ENCODE data around the gene C19orf81.
A peak's percentile ranks its signal among the peaks of the same experiment; 100 is the strongest.

Gene C19orf81

DNA sequence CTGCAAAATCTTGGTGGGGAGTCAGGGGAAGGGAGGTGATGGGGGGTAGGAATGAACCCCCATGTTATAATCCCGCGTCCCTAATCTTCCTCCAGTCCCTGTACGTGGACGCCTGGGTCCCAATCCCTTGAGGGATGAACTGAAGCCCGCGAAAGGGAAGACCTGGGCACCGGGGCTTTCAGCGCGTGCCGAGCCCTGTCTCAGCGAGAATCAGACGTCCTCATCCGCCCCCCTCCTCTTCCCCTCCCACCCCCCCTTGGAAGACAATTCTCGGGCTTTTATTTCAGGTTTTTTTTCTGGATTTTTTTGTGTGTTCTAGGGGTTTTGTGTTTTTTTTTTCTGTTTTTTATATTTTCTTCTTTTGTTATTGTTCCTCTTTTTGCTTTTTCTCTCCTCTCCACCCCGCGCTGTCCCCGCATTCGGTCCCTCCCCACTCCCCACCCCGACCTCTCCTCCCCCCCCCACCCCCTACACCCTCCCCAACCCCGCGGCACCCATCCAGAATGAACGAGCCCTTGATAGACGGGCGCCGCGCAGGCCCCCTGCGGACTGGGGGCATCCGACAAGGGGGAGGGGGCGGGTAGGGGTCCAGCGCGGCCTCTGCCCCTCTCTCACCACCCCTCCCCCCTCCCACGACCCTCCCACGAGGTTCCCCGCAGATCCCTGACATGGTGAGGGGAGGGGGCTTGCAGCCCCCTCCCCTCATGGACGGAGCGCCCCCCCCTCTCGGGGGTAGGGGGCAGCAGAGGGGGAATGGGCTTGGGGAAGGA lies 10.3 kb downstream of the C19orf81 start:
- FAIRE-seq, result no peak

DNA sequence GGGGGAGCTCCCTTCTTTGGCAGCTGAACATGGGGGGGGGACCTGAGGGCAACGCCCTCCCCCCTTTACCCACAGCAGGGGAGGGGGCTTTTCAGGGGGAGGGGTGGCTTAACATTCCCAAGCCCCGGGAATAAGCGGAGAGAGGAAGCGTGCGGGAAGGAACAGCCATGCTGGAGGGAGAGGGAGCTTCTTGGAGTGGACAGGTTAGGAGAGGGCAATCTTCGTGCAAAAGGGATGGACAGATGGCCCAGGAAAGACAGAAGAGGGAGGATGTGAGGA lies 10.8 kb downstream of the C19orf81 start:
- FAIRE-seq, result no peak

DNA sequence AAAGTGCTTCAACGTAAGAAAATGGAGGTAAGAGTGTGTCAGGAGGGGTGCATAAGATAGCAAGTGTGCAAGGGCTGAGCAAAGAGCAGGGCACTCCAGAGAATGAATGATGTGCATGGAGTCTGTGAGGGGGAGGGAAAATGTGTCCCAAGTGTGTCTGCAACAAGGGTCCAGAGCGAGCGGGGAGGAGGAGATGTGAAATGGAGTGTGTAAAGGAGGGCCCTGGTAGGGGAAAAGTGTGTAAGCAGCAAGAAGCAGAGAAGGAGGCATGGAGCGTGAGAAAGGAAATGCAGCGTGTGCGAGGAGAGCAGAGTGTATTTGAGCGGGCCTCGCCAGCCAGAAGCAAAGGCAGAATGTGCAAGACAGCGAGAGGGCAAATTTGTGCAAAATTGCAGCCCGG lies 11.8 kb downstream of the C19orf81 start:
- no peak for FAIRE-seq

DNA sequence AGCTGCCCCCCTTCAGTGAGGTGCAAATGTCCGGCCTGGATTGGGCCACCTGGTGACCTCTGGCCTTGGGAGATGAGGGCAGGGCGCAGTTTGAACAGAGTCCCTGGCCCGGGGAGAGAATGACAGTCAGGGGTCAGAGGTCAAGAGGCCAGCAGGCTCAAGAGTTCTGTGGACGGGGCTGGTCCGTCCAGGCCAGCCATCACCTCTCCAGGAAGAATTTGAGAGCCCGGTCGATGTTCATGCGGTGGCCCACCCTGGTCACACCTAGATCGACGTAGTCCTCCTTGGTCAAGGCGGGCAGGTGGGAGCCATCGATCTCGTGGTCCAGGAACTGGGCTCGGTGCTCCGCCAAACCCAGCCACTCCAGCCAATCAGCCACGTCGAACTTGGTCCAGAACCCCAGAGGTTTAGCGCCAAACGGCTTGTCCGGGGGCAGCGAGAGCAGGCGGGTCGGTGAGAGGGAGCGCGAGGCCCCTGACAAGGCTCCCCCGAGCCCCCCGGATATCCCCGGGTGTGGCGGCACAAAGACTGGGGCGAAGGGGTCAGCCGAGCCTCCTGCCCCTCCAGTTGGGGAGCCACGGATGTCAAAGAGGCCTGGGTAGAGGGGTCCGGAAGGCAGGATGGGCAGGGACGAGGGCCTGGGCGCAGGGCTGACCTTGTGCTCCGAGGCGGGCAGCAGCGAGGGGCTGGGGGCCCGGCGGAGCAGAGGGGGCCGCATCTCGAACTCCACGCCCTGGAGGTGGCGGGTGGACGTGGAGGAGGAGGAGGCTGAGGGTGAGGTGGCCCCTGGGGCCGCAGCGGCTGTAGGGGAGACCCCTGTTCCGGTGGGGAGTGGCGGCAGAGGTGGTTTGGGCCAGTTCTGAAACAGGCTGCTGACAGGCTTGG lies 12.8 kb downstream of the C19orf81 start:
- FAIRE-seq, result no peak

DNA sequence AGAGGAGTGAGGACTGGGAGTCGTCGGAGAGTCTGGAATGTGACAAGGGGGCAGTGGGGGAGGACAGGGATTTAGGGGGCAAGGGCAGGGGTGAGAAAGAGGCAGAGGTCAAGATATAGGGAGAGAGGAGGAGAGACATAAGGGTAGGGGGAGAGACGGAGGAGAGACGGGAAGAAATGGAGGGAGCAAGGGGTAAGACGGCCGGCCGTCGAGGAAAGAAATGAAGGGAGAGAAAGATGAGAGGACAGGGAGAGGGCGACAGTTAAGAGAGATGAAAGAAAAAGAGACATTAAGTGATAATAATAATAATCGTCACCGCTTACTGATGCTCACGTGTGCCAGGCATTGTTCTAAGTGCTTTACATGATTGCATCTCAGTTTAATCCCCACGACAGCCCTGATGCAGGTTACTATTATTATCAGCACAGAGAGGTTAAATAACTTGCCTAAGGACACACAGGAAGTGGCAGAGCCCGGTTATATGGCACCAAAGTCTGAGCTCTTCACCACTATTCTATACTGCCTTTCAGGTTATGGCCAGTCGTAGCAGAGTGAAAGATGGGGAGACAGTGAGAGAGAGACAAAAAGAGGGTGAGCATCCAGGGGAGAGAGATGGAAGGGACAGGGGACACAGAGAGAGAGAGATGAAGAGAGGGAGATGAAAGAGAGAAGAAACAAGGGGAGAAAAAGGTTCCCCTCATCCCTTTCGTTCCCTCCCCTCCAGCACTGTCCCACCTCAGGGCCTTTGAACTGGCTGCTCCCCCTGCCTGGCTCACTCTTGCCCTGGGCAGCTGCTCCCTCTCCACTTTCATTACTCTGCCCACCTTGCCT lies 13.6 kb downstream of the C19orf81 start:
- FAIRE-seq, result no peak

DNA sequence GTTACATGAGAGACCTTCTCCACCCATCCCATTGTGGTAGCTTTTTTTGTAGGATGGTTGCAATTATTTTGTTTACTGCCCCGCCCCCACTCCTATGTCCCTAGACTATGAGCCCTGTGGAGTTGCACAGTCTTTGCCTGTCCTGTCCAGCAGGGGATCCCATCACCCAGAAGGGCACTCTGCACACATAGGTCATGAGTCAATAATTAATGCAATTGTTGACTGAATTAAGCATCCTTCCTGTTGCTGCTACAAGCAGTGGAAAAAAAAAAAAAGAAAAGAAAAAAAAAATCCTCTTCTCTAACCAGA lies 14.2 kb downstream of the C19orf81 start:
- no peak for FAIRE-seq

DNA sequence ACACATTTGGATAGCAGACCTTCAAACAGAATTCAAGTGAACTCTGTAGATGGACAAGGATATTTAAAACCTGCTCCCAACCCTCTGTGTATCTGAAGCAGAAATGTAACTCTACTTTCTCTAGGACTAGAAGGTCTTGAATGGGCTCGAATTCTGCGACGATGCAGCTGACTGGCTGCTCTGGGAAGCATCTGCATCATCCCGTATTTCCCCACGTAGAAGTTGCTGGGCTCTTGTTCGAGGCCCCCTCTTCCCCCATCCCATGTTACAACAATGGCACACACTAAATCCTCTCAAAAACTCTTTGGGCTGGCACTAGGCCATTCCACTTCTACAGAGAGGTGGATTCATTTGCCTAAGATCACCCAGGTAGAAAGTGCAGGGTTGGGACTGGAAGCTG lies 15.0 kb downstream of the C19orf81 start:
- FAIRE-seq, result no peak

DNA sequence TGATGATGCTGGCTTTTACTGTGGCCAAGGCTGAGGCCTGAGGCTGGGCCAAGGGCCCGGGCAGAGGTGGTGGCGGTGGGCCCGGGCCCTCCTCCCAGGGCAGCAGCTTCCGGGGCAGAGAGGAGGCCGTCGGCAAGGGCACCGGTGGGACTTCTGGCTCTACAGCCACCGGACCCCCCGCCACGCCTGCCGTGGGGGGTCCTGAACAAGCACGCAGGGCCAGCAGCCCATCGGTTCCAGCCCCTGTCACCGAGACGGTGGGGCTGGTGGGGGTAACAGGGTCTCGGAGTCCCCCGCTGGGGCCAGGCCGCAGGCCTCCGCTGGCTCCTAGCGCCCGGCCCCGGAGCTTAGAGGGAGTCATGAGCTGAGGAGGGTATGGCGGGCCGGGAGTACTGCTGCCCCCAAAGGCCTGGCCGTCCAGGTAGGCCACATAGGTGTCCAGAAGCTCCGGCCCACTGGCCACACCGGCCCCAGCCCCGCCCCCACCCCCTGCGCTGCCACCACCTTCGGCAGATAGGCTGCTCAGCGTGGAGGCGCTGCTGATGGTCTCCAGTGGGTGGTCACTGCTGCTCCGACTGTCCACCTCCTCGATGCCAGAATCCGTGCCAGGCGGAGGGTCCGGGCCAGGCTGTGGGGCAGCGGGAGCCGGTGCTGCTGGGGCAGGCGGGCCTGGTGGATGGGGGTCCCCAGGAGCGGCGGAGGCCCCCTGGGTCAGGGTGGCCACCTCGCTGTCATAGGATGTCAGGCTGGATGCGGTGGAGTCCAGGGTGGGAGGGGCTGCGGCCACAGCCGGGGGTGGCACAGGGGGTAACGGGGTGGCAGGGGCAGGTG lies 17.3 kb downstream of the C19orf81 start:
- no peak for FAIRE-seq

DNA sequence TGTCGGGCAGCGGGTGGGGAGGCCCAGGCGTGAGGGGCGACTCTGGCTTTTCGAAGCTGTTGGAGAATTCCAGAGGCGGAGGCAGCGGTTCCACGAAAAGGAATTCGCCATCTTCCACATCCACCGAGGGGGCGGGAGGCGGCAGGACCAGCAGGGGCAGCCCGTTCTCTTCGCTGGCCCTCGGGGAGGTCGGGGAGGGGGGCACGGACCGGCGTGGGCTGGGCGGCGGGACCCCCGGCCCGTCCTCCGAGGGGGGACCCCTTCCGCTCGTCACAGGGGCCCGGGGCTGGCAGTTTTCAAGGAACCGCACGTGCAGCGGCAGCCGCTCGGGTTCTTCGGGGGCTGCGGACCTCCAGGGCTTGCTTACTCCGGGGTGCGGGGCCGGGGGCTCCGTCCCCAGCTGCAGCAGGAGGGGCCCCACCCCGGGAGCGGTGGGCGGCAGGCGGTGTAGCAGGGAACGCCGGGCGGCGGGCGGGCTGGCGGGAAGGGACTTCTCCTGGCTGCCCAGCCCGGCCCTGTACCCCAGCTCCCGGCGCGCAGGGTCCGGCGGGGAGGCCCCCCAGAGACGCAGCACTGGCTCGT lies 18.0 kb downstream of the C19orf81 start:
- no peak for FAIRE-seq

DNA sequence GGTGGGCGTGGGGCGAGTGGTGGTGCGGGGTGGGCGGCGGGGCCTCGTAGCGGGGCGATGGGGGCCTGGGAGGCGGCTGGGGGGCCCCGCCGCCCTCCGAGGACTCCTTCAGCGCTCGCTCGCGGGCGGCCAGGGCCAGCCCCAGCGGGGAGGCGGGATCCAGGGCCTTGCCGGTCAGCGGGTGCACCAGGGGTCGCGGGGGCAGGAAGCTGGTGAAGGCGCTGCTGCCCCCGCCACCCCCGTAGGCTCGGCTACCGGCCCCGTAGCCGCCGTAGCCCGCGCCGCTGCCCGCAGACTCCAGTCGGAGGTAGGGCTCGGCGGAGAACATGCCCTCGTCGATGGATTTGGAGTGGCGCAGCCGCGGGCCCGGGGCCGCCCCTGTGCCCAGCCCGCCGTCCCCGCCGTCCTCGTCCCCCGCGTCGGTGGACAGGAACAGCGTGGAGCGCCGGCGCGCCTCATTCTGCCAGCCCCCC lies 18.6 kb downstream of the C19orf81 start:
- no peak for FAIRE-seq

DNA sequence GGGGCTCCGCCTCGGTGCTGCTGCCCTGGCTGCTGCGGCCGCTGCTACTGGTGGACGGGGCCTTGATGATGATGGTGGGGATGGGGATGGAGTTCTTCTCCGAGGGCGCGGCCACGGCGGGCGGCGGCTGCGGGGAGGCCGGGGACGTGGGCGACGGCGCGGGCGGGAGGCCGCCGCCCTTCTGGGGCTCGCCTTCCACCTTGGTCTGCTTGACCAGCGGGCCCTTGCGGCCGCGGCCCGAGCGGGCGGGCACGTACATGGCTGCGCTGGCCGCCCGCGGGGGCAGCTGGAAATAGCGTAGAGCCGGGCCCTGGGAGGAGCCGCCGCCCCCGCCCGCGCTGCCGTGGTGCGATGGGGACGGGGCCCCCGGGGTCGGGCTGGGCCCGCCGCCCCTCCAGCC lies 19.2 kb downstream of the C19orf81 start:
- FAIRE-seq, result no peak

DNA sequence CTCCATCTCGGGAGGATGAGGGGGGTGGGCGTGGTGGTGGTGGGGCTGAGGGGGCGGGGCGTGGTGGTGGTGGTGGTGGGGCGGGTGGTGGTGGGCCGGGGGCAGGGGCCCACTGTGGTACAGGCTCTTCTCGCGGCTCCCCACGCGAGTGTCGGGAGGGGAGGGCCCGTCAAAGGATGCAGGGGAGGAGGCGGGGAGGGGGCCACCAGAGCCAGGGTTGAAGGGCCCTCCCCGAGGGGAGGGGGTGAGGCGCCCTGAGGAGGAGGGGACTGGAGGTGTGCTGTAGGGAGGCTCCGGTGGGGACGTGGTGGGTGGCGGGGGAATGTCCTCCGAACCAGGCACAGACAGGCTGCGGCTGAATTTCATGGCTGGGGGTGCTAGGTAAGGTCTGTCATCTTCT lies 19.6 kb downstream of the C19orf81 start:
- no peak for FAIRE-seq

DNA sequence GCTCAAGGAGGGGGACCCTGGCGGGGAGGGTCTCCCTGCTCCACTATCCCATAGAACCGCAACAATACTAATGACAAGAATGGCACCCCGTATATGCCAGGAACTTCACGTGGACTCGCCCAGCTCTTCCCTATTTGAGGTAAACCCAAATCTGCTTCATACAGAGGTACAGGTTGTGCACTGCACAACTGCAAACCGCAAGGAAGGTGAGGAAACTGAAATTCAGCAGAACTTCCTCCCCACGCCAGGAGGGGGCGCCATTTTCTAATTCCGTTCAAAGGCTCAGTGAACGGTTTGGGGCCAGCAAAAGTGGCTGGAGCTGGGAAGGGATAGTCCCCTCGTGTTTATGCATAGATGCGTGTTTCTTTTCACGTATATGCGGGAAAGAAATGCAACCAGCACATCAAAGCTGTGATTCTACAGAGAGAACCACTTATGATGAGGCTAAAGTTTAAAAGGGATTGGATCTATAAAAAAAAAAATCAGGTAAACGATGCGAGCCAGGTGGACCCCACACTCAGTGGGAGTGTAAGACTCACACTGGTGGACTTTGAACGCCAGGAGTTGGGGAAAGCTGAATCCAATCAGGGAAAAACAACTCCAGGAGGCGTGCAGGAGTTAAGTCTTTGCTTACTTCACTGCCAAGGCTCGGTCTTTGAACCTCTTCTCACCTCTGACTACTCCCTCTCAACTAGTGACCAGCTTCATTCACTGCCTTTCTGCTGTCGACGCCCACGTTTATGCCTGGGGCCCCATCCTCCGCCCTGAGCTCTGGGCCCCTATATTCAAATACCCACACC lies 20.3 kb downstream of the C19orf81 start:
- FAIRE-seq, result no peak

DNA sequence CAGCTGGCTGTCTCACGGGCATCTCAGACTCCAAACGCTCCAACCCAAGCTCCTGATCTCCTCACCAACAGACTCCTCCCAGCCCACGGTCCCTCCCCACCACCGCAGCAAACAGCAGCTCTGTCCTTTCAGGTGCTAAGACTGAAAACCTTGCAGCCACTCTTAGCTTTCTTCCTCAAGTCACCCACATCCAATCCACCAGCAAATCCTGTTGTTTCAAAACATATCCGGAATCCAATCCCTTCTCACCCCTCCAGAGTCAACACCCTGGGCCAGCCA lies 20.8 kb downstream of the C19orf81 start:
- FAIRE-seq, result no peak

DNA sequence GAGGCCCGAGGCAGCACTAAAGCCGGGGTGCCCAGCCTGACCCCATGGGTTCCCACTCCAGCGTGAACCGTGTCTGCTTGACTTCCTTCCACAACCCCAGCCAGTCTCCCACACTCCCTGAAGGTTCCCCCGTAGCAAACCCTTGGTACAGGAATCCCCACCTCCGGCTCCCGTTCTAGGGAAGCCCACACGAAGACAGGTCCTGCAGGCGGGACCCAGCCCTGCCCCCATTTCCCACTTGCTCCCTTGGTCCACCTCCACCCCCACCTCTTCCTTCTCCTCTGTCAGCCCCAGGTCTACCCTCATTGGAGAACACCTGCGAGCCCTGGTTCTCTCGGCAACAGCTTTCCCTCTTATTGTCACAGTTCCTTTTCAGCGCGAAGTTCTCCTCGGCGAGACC lies 23.9 kb downstream of the C19orf81 start:
- no peak for FAIRE-seq

DNA sequence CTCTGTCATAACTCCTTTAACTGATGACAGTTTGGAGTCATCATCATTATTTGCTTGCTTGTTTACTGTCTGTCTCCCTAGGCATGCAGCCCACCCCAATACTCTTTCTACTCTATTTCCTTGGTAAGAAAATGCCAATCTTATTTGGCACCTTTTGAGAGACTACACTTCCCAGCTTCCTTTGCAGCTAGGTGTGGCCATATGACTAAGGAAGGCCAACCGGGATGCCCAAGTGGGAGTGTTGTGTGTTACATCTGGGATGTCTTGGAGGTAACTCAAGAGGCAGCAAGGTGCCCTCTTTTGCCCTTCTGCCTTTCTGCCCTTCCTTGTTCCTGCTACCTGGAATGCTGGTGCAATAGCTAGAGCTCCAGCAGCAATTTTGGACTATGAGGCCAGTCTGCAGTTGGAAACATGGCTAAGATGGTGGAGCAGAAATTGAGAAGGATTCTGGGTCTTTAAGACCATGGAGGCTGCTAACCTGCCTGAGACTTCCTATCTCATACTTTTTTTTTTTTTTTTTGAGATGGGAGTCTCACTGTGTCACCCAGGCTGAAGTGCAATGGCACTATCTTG lies 27.5 kb downstream of the C19orf81 start:
- no peak for FAIRE-seq

DNA sequence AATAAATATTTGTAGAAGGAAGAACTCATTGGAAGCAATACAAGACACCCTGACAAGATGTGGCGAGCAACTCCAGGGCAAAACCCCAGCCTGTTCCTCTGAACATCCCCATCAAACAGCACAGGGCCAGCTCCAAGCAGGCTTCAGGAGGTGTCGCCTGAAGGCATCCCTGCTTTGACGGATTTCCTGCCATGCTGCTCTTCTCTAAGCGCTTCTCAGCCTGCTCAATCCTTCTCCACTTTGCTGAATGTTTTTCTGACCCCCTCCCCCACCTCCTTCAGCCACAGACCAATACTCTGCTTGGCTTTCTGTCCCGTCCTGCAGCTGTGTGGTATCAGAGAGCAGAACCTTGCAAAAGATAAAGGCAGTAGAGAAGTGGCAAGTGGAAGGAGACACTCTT lies 28.4 kb downstream of the C19orf81 start:
- FAIRE-seq, result no peak

DNA sequence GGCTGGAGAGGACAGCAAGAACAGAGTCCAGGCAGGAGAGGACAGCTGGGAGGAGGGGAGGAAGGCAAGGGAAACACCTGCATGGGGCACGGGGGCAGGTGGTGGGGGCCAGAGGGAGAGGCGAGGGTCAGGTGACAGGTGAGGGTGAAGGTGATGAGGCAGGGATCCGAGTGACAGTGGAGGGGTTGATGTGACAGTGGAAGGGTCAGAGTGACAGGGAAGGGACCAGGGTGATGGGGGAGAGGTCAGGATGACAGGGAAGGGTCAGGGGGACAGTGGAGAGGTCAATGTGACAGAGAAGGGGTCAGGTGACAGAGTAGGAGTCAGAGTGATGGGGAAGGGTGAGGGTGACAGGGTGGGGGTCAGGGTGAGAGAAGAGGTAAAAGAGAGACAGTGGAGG lies 29.1 kb downstream of the C19orf81 start:
- no peak for FAIRE-seq

DNA sequence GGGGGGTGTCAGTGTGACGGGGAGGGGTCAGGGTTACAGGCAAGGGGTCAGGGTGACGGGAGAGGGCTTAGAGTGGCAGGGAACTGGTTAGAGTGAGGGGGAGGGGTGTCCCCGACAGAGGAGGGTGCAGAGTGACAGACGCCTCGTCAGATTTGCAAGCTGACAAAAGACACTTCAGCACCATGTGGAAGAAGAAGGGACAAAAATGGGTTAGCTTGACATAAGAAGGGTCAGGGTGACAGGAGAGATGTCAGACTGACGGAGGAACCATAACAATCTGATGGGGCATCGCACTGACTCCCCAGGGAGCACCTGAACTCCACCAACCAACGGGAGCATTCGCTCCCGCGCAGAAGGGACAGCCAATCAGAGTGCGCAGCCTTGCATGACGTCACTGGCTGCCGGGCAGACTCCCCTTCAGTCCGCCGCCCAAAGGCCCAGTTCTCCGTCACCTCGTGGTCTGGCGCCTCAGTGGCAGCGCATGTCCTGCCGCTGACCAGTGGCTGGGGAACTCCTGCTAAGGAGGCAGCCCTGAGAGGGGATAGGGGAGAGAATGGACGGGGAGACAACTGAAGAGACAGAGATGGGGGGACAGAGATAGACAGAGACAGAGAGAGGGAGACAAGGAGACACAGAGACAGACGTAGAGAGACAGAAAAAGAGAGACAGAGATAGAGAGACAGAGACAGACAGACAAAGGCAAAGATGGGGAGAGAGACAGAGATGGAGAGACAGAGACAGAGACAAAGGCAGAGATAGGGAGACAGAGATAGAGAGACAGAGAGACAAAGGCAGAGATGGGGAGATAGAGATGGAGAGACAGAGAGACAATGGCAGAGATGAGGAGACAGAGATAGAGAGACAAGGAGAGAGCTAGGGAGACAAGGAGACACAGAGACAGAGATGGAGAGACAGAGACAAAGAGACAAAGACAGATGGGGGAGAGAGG lies 30.2 kb downstream of the C19orf81 start:
- FAIRE-seq, result peak; percentile 95
